ENCODE results near the gene OBP2B.
"Not testable (repeated sequence)": the region's sequence is repeated elsewhere in the genome, so short reads cannot be mapped to it uniquely, and the experiment has no call there.

Gene OBP2B

DNA sequence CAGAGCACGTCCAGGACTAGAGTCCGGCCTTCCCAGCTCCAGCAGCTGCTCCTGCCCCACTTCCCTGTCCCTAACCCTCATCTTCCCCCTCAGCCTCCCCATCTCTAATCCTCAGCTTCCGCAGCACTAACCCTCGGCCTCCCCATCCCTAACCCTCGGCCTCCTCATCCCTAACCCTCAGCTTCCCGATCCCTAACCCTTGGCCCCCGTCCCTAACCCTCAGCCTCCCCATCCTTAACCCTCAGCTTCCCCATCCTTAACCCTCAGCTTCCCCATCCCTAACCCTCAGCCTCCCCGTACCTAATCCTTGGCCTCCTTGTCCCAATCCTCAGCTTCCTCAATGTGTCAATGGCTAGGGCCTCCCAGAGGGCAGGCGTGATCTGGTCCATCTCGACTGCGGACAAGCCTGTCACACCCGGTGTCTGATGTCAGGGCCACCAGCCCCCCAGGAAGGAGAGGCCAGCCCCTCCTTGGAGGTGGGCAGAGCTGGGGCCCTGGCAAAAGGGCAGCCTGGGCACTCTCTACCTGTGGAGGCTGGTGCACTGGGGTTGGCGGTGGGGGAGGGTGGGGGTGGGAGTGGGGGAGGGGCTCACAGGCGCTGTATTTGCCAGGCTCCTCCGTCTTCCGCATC lies 1.4 kb downstream of the OBP2B start:
- no peak for TF ChIP-seq CTCF (IDR thresholded peaks at IDR 0.05)
- H3K27ac ChIP-seq, result no peak overlapping the region
- no peak for DNase-seq (ENCODE audit: low spot score)
- H3K4me3 ChIP-seq, result no peak overlapping the region

DNA sequence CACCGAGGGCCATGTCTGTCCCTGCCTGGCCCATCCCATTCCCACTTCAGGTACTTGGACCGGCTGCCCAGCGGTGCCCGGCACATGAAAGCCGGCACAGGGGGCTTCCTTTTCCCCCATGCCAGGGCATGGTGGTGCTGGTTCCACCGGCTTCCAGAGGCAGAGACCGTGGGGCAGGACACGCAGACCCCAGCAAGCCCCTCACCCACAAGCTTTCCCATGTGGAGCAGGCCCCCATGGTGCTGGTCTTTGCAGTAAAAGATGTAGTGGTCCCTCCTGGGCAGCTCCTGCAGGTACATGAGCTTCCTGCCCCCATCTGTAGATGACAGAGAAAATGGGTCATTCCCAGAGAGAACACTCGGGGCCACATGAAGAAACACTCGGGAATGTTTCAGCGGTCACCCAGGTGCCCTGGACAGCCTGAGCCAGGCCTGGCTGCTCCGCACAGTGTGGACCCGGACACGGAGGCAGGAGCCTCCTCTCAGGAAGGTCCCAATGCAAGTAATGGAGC lies 2.0 kb downstream of the OBP2B start:
- no peak overlapping the region for H3K4me3 ChIP-seq
- TF ChIP-seq CTCF (IDR thresholded peaks at IDR 0.05), result no peak
- H3K27ac ChIP-seq, result no peak overlapping the region
- DNase-seq (ENCODE audit: low spot score), result no peak

GRCh38 chr9:133205996-133206931 lies 2.8 kb downstream of the OBP2B start:
- DNase-seq (ENCODE audit: low spot score), result no peak
- H3K27ac ChIP-seq, result no peak overlapping the region

GRCh38 chr9:133205481-133205887 lies 3.6 kb downstream of the OBP2B start:
- not testable (repeated sequence) for H3K27ac ChIP-seq; DNase-seq (ENCODE audit: low spot score)

More at GRCh38 chr9:133205996-133206931, 2.8 kb downstream of the OBP2B start:
- H3K4me3 ChIP-seq, result no peak overlapping the region
- TF ChIP-seq CTCF (IDR thresholded peaks at IDR 0.05), result no peak

GRCh38 chr9:133204993-133205336 lies 4.1 kb downstream of the OBP2B start:
- no peak for DNase-seq (ENCODE audit: low spot score)
- Histone ChIP-seq H3K27ac (no peak overlapping the region), H3K4me3 (no peak overlapping the region)
- TF ChIP-seq CTCF (IDR thresholded peaks at IDR 0.05), result no peak

More at GRCh38 chr9:133205481-133205887, 3.6 kb downstream of the OBP2B start:
- H3K4me3 ChIP-seq, result not testable (repeated sequence)

- TF ChIP-seq CTCF (IDR thresholded peaks at IDR 0.05), result no peak
- Histone ChIP-seq H3K27ac (no peak overlapping the region), H3K4me3 (no peak overlapping the region)
- DNase-seq (ENCODE audit: low spot score), result no peak
Measured at GRCh38 chr9:133204335-133204992, 4.6 kb downstream of the OBP2B start.

GRCh38 chr9:133203506-133204075 lies 5.5 kb downstream of the OBP2B start:
- no peak for DNase-seq (ENCODE audit: low spot score)
- Histone ChIP-seq H3K4me3 (no peak overlapping the region), H3K27ac (no peak overlapping the region)
- no peak for TF ChIP-seq CTCF (IDR thresholded peaks at IDR 0.05)

All from coronary artery (tissue), 2 donors.